Stomach (tissue), 9 donors: ENCODE measurements around the gene MTX1. TPM values are rescaled to one million over a fixed set of nuclear protein-coding genes. Genes with fewer than 3 reads are reported as not detected.
"Not testable (repeated sequence)": the region's sequence is repeated elsewhere in the genome, so short reads cannot be mapped to it uniquely, and the experiment has no call there.

Source experiments
- DNase-seq, 2 donors: peaks; one replicate each; pipeline versions ENCODE4 v3.0.0 to v3.0.0-alpha.2; 2013 to 2019
- H3K27ac ChIP-seq, 5 donors: fragments of 200-600 bp in 4 of 5; sonication (generic) in 4 of 5; one replicate each; pipeline ENCODE4 v1.5.1; 2013 to 2019; ENCODE audit warnings: mild to moderate bottlenecking in 1 of 5, moderate library complexity in 1 of 5
- H3K27me3 ChIP-seq, 3 donors: fragments of 200-600 bp; sonication (generic); one replicate each; pipeline ENCODE4 v1.5.1; 2017 to 2019; ENCODE audit warnings: mixed run types in 1 of 3
- H3K36me3 ChIP-seq, 4 donors: fragments of 200-600 bp; sonication (generic); 1 replicate in 3 of 4; 2 replicates in 1 of 4; pipeline ENCODE4 v1.5.1; 2016 to 2019
- H3K4me1 ChIP-seq, 4 donors: fragments of 200-600 bp; sonication (generic); one replicate each; pipeline ENCODE4 v1.5.1; 2016 to 2019
- H3K4me3 ChIP-seq, 4 donors: fragments of 200-600 bp; sonication (generic) in 3 of 4; one replicate each; pipeline ENCODE4 v1.5.1; 2016 to 2019; ENCODE audit warnings: mild to moderate bottlenecking in 1 of 4
- H3K9me3 ChIP-seq, 4 donors: fragments of 200-600 bp; sonication (generic); one replicate each; pipeline ENCODE4 v1.5.1; 2016 to 2019
- CTCF ChIP-seq, 7 experiments: fragments of 450-650 bp in 4 of 7; fragments of 200-600 bp in 3 of 7; sonication (generic) in 3 of 7; IDR thresholded peaks; one replicate each; pipeline ENCODE4 v1.5.1; 2016 to 2019; ENCODE audit warnings: antibody characterized with exemption in 7 of 7, control low read depth in 2 of 7, mild to moderate bottlenecking in 1 of 7
- EP300 ChIP-seq: sonication (generic); formaldehyde crosslinking; IDR thresholded peaks from one replicate; pipeline ENCODE4 v1.6.1; 2017; ENCODE audit warnings: antibody characterized with exemption
- POLR2A ChIP-seq, 4 donors: fragments of 450-650 bp; IDR thresholded peaks; one replicate each; pipeline ENCODE4 v1.6.1; 2016; ENCODE audit warnings: antibody characterized with exemption in 4 of 4, control low read depth in 2 of 4, mild to moderate bottlenecking in 1 of 4, moderate library complexity in 1 of 4
- POLR2AphosphoS5 ChIP-seq, 3 donors: sonication (generic); formaldehyde crosslinking; IDR thresholded peaks; one replicate each; pipeline ENCODE4 v1.6.1; 2016; ENCODE audit warnings: antibody characterized with exemption in 3 of 3
- WGBS, 5 donors: extraction: QIAGEN DNeasy Blood & Tissue Kit in 3 of 5; methylation state at CpG; one replicate each; pipeline versions ENCODE4 v1.1.5 to v1.1.7; 2013 to 2018; 5-methylcytosine and 5-hydroxymethylcytosine counted together
- intact Hi-C: fragments of 100-400 bp; cut with DNase I; formaldehyde crosslinking; loops from one replicate; pipeline ENCODE4 v1.15.1; 2023; ENCODE audit warnings: low total_unique reads
- polyA plus RNA-seq, 3 donors: library from polyadenylated mRNA; stranded (reverse); fragments of 200-250 nt; gene quantifications; one replicate each; pipeline ENCODE4 v1.2.3, GENCODE V29; 2013
- total RNA-seq, 5 donors: library from RNA; depleted of rRNA; stranded (reverse); fragments of >200 nt; gene quantifications; one replicate each; pipeline versions ENCODE4 v1.1.0 to v1.2.3, GENCODE V29; 2014 to 2016
- donor health status: healthy with polysubstance abuse.
- donor health status: Bipolar disorder and iron deficiency.
- donor health status: healthy.

The MTX1 gene
- total and polyA plus RNA-seq, 8 donors: 1.2 to 71.1 (median 36.9) TPM

- intact Hi-C loops: no loop called here
- TF ChIP-seq POLR2A (IDR thresholded peaks at IDR 0.05) (no peak), EP300 (no peak), POLR2AphosphoS5 (IDR thresholded peaks at IDR 0.05) (peak in 1 of 3 donors; percentile 57)
- H3K27me3 ChIP-seq: no peaks in the 10 kb centered on the region
- no peaks in the 10 kb centered on the region for H3K9me3 ChIP-seq
- peak in 1 of 2 donors; percentile 87 for DNase-seq
- 35 to 43% (median 41%) methylated on average over 7 of the region's 7 CpGs for WGBS, 5 donors
- peaks cover 5 to 14% (median 9%) of the 10 kb centered on the region in 4 donors for H3K4me1 ChIP-seq
- H3K27ac ChIP-seq: peak overlapping the region in 1 of 5 donors; percentile 5
- H3K36me3 ChIP-seq: peaks cover 0 to 19% (median 11%) of the 10 kb centered on the region in 4 donors
- peak overlapping the region in 1 of 4 donors; percentile 5 for H3K4me3 ChIP-seq
Measured at GRCh38 chr1:155218854-155219591, 10.5 kb downstream of the MTX1 start.

GRCh38 chr1:155219592-155220031 is 11.1 kb downstream of the MTX1 start:
- DNase-seq: peak in 1 of 2 donors; percentile 69
- 6 to 21% (median 9%) methylated on average over 1 of the region's 1 CpG for WGBS, 5 donors
- Histone ChIP-seq H3K27me3 (no peaks in the 10 kb centered on the region), H3K4me1 (peaks cover 5 to 20% (median 9%) of the 10 kb centered on the region in 4 donors), H3K9me3 (no peaks in the 10 kb centered on the region), H3K4me3 (peak overlapping the region in 1 of 4 donors; percentile 5), H3K27ac (peak overlapping the region in 1 of 5 donors; percentile 5), H3K36me3 (peaks cover 0 to 17% (median 10%) of the 10 kb centered on the region in 4 donors)
- TF ChIP-seq POLR2A (IDR thresholded peaks at IDR 0.05) (no peak), CTCF (IDR thresholded peaks at IDR 0.05) (no peak), POLR2AphosphoS5 (IDR thresholded peaks at IDR 0.05) (no peak), EP300 (no peak)
- intact Hi-C loops: loop anchor here (10.0 kb wide), 1 partner anchor 45 kb away; the partner anchor contains the start of genes KRTCAP2 and TRIM46

- intact Hi-C loops: loop anchor here (10.0 kb wide), 1 partner anchor 46 kb away; the partner anchor contains the start of genes KRTCAP2 and TRIM46
- WGBS, 5 donors: 81 to 87% (median 84%) methylated on average over 10 of the region's 10 CpGs
- H3K9me3 ChIP-seq, H3K27ac ChIP-seq, H3K36me3 ChIP-seq, H3K4me3 ChIP-seq, DNase-seq, H3K27me3 ChIP-seq: not testable (repeated sequence)
- H3K4me1 ChIP-seq: peaks cover 5 to 28% (median 11%) of the 10 kb centered on the region in 4 donors
Measured at GRCh38 chr1:155220211-155220965, 11.9 kb downstream of the MTX1 start.

GRCh38 chr1:155223047-155223446 is 14.6 kb downstream of the MTX1 start:
- Histone ChIP-seq H3K36me3 (no peaks in the 10 kb centered on the region), H3K4me3 (no peak overlapping the region), H3K9me3 (no peaks in the 10 kb centered on the region), H3K4me1 (peaks cover 11 to 49% (median 28%) of the 10 kb centered on the region in 4 donors), H3K27me3 (no peaks in the 10 kb centered on the region), H3K27ac (no peak overlapping the region)
- 74 to 86% (median 83%) methylated on average over 7 of the region's 7 CpGs for WGBS, 5 donors
- intact Hi-C loops: loop anchor here (10.0 kb wide), 1 partner anchor 48 kb away; the partner anchor contains the start of genes KRTCAP2 and TRIM46
- no peak for TF ChIP-seq POLR2AphosphoS5 (IDR thresholded peaks at IDR 0.05)
- no peak for TF ChIP-seq POLR2A (IDR thresholded peaks at IDR 0.05)
- no peak for TF ChIP-seq EP300
- no peak for TF ChIP-seq CTCF (IDR thresholded peaks at IDR 0.05)
- no peak for DNase-seq

GRCh38 chr1:155225404-155225759 is 16.9 kb downstream of the MTX1 start:
- peak overlapping the region in 4 of 5 donors; percentile 36 to 94 (median 78) for H3K27ac ChIP-seq
- H3K27me3 ChIP-seq, H3K9me3 ChIP-seq, DNase-seq, H3K36me3 ChIP-seq, H3K4me3 ChIP-seq: not testable (repeated sequence)
- peaks cover 7 to 39% (median 23%) of the 10 kb centered on the region in 4 donors for H3K4me1 ChIP-seq
- intact Hi-C loops: loop anchor here (10.0 kb wide), 1 partner anchor 51 kb away; the partner anchor contains the start of genes KRTCAP2 and TRIM46
- WGBS, 5 donors: 82 to 99% (median 95%) methylated on average over 8 of the region's 8 CpGs
